ENCODE data around the gene ZFR2.

The ZFR2 gene

DNA sequence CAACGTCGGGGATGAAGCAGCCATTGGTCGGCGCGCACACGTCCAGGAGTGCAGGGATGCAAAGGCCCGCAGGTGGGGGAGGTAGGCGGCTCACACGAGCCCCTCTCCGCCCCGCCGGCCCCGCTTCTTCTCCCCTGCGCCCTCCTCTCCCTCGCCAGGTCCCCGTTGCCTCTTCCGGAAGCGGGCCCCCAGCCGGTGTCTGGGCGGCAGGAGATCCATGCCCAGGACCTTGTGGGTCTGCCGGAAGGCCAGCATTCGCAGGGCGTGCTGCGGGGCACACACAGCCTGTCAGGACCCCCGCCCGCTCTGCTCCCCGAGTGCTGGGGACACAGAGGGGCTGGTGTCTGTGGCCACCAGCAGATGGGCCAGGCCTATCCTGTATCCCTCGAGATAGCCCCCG lies 63.0 kb downstream of the ZFR2 start:
- Histone ChIP-seq H3K36me3 (no peaks in the 10 kb centered on the region), H3K9me3 (no peaks in the 10 kb centered on the region), H3K27me3 (peaks cover 11% of the 10 kb centered on the region), H3K4me3 (ENCODE audit: low read depth, low read length) (no peak overlapping the region), H3K4me1 (no peaks in the 10 kb centered on the region; the same call in 1 of the 2 replicates)
- DNase-seq = no peak
- TF ChIP-seq, protein P1, sequence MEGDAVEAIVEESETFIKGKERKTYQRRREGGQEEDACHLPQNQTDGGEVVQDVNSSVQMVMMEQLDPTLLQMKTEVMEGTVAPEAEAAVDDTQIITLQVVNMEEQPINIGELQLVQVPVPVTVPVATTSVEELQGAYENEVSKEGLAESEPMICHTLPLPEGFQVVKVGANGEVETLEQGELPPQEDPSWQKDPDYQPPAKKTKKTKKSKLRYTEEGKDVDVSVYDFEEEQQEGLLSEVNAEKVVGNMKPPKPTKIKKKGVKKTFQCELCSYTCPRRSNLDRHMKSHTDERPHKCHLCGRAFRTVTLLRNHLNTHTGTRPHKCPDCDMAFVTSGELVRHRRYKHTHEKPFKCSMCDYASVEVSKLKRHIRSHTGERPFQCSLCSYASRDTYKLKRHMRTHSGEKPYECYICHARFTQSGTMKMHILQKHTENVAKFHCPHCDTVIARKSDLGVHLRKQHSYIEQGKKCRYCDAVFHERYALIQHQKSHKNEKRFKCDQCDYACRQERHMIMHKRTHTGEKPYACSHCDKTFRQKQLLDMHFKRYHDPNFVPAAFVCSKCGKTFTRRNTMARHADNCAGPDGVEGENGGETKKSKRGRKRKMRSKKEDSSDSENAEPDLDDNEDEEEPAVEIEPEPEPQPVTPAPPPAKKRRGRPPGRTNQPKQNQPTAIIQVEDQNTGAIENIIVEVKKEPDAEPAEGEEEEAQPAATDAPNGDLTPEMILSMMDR (IDR thresholded peaks at IDR 0.05; ENCODE audit: low read depth, low read length) = no peak

DNA sequence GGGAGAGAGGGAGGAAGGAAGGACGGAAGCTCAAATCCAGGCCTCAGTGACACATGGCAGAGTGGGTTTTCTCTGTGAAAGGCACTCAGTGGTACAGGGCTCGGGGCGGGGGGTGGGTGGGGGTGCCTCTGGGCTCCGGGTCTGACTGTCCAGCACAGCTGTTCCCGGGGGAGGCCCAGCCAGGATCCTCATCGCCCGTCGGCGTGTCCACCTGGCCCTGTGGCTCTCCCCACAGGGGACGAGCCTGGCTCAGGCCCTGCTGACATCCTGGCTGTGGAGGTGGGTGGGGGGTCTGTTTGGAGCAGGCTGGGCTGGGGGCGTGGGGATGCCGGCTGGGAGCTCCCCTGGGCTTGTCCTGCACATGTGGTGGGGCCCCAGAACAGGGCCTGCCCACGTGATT lies 64.4 kb downstream of the ZFR2 start:
- H3K4me3 ChIP-seq (ENCODE audit: low read depth, low read length) = no peak overlapping the region
- peaks cover 13% of the 10 kb centered on the region for H3K27me3 ChIP-seq
- TF ChIP-seq, protein P1 (IDR thresholded peaks at IDR 0.05; ENCODE audit: low read depth, low read length) = no peak
- H3K36me3 ChIP-seq = no peaks in the 10 kb centered on the region
- H3K4me1 ChIP-seq = no peaks in the 10 kb centered on the region; the same call in 1 of the 2 replicates
- no peak for DNase-seq
- H3K9me3 ChIP-seq = no peaks in the 10 kb centered on the region

DNA sequence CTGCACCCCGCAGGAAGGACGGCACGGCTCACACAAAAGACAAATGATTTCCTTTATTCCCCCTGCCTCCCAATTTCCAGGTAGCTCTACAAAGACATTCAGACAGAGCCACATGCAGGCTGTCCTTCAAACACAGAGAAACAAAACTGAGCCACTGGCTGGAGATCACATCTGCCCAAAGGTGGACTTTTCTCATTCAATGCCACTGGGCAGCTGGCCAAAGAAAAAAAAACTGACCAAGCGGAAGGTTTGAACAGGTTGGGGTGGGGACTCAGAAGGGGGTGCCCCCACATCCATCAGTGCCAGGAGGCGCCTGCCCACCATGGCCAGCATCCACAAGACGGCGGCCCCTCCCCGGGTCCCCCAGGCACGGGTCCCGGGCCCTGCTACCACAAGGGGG lies 64.9 kb downstream of the ZFR2 start:
- peaks cover 13% of the 10 kb centered on the region for H3K27me3 ChIP-seq
- no peaks in the 10 kb centered on the region for H3K36me3 ChIP-seq
- H3K4me3 ChIP-seq (ENCODE audit: low read depth, low read length) = no peak overlapping the region
- DNase-seq = no peak
- no peaks in the 10 kb centered on the region; the same call in 1 of the 2 replicates for H3K4me1 ChIP-seq
- H3K9me3 ChIP-seq = no peaks in the 10 kb centered on the region
- TF ChIP-seq, protein P1 (IDR thresholded peaks at IDR 0.05; ENCODE audit: low read depth, low read length) = no peak

DNA sequence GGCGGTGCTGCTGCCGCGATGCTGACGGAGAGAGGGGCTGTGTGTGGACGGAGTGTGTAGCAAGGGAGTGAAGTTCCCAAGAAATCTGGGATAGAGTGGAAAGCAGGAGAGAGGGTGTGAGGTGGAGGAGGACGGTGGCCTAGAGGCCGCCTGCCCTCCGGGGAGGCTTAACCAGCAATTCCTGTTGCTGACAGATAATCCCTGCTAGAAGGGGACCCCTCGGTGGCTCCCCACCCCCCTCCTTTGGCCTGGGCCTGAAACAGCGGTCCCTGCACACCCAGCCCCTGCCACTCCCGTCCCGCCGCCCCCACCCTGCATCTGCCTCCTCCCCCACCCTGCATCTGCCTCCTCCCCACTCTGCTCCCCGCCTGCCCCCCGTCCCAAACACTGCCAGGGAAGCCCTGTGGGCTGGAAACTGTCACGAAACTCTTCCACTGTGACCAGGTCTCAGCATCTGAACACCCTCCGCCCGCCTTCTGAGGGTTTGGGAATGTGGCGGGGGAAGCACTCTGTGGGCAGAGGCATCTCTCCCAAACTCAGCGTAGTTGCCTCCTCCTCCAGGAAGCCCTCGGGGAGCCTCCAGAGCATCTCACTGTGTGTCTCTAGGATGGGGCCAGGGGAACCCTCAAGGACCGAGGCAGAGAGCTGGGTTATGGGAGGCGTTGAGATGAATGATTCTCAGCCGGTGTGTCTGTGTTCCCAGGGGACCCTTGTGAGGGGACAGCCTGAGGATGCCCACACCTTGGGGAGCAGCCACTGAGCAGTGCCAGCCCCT lies 65.5 kb downstream of the ZFR2 start:
- peaks cover 13% of the 10 kb centered on the region for H3K27me3 ChIP-seq
- DNase-seq = no peak
- no peaks in the 10 kb centered on the region; the same call in 1 of the 2 replicates for H3K4me1 ChIP-seq
- H3K36me3 ChIP-seq = no peaks in the 10 kb centered on the region
- H3K4me3 ChIP-seq (ENCODE audit: low read depth, low read length) = no peak overlapping the region
- H3K9me3 ChIP-seq = no peaks in the 10 kb centered on the region
- TF ChIP-seq, protein P1 (IDR thresholded peaks at IDR 0.05; ENCODE audit: low read depth, low read length) = no peak

DNA sequence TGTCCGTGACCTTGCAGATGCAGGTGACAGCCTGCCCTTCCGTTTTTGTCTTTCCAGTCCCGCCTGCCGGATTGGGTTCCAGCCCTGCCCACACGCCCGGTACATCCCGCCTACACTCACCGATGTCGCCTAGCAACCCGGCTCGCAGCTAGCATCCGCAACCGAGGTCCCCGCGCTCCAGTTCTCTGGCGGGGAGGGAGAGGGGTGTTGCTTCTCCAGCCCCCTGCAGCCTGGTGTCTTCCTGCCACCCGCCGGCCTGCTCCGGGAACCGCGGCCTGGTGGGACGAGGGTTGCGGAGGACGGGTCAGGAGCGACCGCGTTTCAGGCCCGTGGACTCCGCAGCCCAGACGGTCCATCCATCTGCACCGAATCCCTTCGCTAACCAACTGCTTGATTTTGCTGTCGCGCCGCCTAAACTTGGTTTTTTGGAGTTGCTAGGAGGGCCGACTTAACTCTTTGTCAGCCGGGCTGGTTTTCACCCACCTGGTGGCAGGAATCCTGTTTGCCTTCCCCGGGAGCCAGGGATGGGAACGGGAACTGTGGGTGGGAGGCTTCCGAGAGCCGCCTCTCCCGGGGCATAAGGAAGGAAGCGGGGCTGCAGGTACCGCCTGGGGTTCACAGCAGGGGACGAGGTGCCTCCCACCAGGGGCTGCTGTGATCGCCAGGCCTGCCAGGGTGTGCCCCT lies 67.3 kb downstream of the ZFR2 start:
- no peaks in the 10 kb centered on the region for H3K36me3 ChIP-seq
- DNase-seq = peak; percentile 52
- peaks cover 13% of the 10 kb centered on the region for H3K27me3 ChIP-seq
- H3K4me3 ChIP-seq (ENCODE audit: low read depth, low read length) = peak overlapping the region; percentile 32
- no peaks in the 10 kb centered on the region; the same call in 1 of the 2 replicates for H3K4me1 ChIP-seq
- TF ChIP-seq, protein P1 (IDR thresholded peaks at IDR 0.05; ENCODE audit: low read depth, low read length) = peak; percentile 31
- no peaks in the 10 kb centered on the region for H3K9me3 ChIP-seq

DNA sequence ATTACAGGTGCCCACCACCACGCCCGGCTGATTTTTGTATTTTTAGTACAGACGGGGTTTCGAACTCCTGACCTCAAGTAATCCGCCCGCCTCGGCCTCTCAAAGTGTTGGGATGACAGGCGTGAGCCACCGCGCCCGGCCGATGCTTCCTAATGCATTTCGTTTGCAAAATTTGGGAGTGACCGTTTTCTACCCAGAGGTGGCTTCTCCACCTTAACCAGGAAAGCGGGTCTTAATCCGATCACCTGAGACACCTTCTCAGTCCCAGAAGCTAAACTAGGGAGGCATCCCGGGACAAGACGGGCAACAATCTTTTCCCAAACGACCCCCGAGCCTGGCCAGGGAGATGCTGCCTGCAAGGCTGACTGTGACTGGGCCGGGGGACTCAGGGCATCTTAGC lies 67.8 kb downstream of the ZFR2 start:
- H3K9me3 ChIP-seq = no peaks in the 10 kb centered on the region
- TF ChIP-seq, protein P1 (IDR thresholded peaks at IDR 0.05; ENCODE audit: low read depth, low read length) = no peak
- peaks cover 13% of the 10 kb centered on the region for H3K27me3 ChIP-seq
- no peaks in the 10 kb centered on the region for H3K36me3 ChIP-seq
- no peaks in the 10 kb centered on the region; the same call in 1 of the 2 replicates for H3K4me1 ChIP-seq
- peak overlapping the region; percentile 32; the same call in 1 of the 2 replicates for H3K4me3 ChIP-seq (ENCODE audit: low read depth, low read length)
- no peak for DNase-seq
